ENCODE data around the gene NTN4.
"Not testable (repeated sequence)": the region's sequence is repeated elsewhere in the genome, so short reads cannot be mapped to it uniquely, and the experiment has no call there.

The NTN4 gene

DNA sequence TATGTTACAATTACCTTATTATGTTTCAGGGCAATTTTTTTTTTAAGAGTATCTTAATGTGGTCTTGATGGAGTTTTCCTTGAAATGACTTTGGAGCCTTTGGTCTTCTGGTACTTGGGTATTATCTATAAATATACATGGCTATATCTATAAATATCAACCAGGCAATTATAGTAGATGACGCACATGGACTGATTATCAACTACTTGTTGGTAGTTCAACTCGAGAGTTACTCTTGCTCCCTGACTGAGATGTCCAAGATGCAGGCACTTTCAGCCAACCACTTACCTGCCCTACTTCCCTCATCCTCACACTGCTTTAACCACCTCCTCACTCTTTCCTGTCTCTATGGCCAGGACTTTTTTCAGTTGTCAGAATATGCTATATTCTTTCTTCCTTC lies 85.4 kb downstream of the NTN4 start:
- no peak for DNase-seq

DNA sequence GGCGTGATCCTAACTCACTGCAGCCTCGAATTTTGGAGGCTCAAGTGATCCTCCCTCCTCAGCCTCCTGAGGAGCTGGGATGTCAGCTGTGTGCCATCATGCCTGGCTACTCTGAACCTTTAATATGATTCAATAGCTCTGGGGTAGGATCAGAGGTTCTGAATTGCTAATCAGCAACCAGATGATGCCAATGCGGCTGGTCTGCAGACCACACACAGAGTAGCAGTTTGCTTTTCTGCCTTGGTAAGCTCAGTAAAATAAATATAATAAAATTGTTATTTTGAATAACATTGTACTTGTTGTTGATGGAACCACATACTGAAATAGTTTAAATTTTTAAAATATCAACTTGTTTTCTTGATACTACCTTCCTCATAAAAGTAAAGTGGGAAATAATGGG lies 86.6 kb downstream of the NTN4 start:
- DNase-seq: no peak

DNA sequence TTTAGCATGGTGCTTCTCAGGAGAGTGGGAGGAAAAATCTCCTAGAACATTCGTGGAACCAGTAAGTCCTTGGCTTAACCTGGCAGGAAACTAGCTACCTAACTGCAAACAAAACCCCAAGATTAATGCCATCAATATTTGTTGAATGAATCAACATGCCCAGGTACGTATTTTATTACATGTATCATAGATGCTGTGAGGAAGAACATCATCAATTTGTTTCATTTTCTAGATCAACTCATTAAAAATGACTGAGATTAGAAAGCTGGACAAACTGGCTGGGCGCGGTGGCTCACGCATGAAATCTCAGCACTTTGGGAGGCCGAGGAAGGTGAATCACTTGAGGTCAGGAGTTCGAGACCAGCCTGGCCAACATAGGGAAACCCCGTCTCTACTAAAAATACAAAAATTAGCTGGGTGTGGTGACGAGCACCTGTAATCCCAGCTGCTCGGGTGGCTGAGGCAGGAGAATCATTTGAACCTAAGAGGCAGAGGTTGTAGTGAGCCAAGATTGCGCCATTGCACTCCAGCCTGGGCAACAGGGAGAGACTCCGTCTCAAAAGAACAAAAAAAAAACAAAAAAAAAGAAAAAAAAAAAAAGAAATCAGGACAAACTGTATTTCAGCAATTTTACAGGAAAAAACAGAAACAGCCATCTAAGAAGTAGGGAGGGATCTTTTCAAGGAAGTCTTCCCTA lies 88.7 kb downstream of the NTN4 start:
- no peak for DNase-seq

DNA sequence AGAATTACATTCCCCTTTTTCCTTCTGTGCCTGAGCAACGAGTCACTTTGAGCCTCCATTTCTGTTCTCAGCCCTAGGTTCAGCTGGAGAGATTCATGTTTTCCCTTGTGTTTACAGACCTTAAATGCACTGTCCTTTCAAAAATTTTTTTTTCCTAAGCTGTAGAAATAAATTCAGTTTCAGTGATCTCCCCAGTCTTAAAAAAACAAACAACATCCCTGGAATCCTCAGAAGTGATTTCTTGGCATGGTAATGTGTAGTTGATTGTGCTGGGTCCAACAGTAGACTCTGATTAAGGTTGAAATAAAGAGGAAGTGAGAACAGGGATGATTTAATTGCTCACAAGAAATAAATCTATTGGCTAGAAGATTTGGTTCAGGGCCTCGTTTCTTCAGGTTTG lies 89.3 kb downstream of the NTN4 start:
- no peak for DNase-seq

DNA sequence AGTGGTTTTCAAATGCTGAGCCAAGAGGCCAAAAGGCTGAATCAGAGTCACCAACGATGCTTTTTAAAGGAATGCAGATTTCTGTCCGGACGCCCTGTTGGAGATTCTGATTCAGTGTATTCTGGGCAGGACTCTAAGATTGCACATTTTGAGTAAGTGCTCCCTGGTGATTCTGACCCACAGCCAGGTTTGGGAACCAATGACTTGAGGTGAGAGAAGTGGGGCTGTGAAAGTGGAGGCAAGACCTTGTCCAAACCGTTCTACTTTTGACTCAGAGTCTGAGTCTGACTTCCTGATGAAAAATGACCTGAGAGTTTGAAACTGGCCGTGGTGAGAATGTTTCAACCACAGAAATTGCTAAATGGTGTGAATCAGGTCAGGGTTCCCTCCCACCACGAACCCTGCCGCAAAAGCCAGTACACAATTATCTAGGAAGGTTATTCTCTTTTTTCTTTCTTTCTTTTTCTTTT lies 90.2 kb downstream of the NTN4 start:
- DNase-seq: no peak

DNA sequence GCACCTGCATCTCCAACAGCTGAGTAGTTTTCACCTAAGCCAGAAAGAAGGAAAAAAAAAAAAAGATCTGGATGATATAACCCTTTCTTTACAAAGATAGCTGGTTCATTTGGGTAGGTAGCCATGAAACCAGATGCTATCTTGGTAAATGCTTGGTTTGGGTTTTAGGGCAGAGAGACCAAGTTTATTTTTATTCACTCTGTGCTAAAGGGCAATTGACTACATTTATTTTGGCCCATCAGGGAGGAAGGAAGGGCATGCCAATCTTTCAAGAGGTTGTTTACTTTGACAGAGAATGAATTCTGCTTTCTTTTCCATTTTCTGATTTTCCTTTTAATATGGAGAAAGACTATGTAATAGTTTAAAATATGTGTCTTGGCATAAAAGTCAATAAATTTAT lies 91.0 kb downstream of the NTN4 start:
- DNase-seq: no peak

DNA sequence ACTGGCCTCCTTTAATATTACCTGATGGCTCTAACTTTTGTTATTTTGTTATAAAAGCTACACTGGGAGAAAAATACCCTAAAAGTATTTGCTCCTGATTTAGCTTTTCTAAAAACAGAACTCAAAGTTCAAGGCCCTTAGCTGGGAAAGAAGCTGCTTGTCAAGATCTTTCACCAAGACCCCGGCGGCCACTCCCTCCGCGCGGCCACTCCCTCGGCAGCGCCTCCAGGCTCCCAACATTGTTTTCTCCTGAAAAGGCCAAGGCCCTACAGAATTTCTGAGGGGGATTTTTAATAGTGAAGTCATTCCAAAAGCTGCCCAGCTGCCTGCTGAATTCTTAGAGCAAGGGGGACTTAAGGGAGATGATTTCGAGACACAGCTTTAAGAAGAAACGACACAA lies 96.4 kb downstream of the NTN4 start:
- no peak for DNase-seq

DNA sequence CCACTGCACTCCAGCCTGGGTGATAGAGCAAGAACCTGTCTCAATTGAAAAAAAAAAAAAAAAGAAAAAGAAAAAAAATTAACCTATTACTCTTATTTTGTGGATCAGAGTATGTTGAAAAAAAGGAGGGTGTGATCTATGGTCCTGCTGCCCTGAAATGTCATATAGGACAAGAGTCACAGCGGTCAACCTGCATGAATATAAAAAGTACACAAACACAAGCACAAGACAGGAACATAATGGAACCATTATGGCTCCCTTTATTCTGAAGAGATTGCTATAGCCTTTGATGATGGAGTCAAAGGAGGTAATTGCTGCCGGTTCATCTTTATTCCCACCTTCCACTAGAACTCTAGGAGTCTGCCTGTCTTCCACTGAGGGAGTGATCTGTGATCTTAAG lies 96.9 kb downstream of the NTN4 start:
- DNase-seq: no peak

DNA sequence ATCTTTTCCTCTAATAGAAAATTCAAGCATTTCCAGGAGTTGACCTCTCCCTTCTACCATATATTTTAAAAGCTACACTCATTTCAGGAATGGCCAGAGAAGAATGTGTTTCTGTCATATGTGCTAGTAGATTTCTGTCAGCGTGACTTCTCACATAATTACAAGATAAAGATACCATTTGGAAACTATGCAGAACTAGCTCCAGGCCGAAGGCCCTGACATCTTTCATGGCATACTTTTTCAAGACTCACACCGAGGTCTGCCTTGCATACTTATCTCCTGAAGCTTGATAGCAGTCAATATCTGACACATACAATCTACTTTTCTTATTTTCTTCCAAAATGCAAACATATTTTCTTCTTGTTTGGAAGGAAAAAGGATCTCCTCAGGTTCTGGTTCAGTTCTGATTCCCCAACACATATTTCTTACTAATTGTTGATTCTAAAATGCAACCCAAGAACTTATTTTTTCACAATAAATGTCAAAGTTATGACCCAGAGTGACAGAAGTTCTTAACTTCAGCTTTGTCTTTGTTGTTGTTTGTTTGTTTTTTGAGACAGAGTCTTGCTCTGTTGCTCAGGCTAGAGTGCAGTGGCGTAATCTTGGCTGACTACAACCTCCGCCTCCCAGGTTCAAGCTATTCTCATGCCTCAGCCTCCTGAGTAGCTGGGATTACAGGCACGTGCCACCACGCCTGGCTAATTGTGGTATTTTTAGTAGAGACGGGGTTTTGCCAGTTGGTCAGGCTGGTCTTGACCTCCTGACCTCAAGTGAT lies 99.5 kb downstream of the NTN4 start:
- DNase-seq: no peak

DNA sequence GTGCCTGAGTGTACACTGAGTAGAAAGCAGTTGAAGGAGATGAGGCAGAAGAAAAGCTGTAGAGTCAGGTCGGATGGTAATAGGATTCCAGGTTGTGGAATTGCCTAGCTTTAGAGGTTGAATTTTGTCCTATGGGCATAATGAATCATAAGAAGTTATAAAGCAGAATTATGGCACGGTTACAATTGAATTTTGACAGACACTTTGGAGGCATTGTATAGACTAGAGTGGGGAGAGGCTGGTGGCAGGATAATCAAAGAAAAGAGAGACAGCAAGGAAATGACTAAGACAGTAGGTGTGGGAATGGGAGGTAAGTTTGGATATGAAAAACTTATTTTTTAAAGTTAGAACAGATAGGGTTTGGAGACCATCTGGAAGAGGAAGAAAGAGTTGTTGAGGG lies 102.6 kb downstream of the NTN4 start:
- no peak for DNase-seq

DNA sequence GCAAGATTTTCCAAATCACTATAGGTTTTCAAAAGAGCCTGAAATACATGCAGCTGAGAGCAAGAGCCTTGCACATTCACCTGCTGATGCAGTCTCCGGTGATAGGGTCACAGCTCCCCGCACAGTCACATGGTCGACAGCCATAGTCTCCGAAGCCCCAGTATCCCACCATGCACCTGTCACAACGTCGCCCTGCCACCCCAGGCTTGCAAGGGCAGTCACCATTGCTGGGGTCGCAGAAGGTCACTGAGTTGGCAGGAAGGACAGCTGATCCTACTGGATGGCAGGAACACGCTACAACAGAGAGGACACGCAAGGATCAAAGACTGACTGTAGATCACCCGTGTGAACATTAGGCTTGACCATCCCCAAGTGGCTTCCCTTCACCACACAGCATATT lies 107.1 kb downstream of the NTN4 start:
- DNase-seq: no peak

DNA sequence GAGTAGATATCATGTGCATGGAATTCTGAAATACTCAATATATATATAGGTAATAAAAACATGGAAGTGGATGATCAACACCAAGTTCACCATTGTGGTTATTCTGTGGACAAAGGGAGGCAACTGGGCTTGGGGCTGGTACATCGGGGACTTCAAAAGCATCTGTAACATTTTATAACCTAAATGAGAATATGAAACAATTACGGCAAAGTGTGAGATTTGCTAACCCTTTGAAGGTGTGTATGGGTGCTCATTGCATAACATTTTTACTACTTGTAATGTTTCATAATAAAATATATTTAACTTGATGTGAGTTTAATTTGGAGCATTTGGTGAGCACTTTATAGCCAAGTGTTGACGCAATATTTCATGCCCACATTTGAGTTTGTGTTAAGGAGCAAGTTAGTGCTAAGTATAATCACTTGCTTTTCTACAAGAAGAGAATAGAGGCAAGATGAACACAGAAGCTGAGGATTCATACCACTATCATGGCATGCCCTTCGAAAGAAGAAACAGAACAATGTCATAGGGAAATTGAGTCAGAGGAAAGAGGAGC lies 109.3 kb downstream of the NTN4 start:
- no peak for DNase-seq

DNA sequence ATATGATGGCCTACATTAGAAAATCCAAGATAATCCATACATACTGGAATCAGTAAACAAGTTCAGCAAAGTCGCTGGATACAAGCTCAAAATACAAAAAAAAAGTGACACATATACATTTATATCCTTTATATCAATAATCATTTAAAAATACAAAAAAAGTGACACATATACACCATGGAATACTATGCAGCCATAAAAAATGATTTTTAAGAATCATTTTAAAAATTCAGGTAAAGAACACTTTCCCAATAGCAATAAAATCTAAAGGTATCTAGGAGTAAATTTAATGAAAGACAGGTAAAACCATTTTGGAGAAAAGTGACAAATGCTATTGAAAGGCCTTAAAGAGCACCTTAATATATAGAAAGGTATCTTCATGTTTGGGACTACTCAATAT lies 111.9 kb downstream of the NTN4 start:
- no peak for DNase-seq

DNA sequence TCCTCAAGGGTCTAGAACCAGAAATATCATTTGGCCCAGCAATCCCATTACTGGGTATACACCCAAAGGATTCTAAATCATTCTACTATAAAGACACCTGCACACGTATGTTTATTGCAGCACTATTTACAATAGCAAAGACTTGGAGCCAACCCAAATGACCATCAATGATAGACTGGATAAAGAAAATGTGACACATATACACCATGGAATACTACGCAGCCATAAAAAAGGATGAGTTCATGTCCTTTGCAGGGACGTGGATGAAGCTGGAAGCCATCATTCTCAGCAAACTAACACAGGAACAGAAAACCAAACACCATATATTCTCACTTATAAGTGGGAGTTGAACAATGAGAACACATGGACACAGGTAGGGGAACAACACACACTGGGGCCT lies 112.8 kb downstream of the NTN4 start:
- not testable (repeated sequence) for DNase-seq

DNA sequence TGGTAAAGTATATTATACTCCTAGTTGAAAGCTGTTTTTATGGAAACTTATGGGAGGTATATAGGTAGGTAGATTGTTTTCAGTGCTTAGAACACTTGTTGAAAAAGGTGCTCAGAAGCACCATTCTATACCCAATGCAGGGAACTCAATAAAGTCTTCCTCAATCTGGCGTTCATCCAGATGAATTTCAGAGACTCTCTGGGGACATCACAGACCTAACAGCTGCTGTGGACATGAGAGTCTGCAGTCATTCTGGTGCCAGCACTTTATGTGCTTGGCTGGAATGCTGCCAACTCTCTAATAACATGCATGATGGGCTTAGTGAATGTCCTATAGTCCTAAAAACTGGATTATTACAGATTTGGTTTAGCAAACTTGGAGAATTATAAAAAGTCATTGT lies 115.9 kb downstream of the NTN4 start:
- DNase-seq: no peak

DNA sequence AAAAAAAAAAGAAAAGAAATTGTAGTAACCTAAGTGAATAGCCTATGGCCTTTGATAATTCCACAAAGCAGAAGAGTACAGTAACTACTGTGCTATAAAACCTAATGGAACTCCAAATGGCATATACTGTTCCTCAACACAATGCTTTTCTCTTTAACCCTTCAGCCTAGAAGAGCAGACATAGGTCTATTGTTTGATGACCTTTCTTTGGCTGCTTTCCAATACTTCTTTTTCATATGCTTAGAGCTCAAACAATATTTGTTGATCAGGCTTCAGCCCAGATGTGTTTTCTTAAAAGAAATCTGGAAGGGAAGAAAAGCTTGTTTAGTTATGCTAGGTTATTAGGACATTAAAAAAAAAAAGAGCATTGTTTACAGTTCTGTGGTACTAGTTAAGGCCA lies 116.4 kb downstream of the NTN4 start:
- DNase-seq: no peak

DNA sequence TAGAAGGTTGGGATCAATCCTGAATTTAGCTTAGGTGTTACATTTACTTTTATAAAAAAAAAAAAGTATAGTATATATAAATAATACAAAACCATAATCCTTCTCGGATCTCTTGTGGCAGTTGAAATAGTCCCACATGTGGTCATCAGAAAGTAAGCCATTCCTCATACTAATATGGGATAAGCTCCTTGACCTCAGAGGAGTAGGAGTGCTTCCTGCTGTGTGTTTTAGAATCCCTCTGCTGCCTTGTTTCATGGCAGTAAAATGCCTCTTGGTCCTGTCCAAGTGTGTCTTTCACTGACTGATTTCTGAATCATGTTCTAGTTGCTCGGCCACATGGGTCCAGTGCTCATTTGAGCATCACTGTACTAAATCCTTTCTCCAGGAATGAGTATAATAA lies 117.0 kb downstream of the NTN4 start:
- no peak for DNase-seq

DNA sequence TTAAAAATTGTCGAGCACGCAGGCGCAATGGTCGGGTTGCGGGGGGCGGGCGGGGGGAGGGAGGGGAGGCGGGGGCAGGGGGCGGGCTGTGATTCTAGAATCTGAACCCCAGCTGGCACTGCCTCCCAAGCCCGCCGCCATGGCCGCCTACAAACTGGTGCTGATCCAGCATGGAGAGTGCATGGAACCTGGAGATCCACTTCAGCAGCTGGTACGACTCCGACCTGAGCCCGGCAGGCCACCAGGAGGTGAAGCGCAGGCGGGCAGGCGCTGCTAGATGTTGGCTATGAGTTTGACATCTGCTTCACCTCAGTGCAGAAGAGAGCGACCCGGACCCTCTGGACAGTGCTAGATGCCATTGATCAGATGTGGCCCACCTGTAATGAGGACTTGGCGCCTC lies 118.4 kb downstream of the NTN4 start:
- DNase-seq: no peak

DNA sequence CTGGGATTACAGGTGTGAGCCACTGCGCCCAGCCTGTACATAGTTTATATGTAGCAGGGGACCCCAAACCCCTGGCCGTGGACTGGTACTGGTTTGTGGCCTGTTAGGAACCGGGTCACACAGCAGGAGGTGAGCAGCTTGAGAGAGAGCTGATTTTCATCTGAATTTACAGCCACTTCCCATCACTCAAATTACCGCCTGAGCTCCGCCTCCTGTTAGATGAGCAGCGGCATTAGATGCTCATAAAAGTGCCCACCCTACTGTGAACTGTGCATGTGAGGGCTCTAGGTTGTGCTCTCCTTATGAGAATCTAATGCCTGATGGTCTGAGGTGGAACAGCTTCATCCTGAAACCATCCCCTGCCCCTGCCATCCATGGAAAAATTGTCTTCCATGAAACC lies 119.3 kb downstream of the NTN4 start:
- no peak for DNase-seq

DNA sequence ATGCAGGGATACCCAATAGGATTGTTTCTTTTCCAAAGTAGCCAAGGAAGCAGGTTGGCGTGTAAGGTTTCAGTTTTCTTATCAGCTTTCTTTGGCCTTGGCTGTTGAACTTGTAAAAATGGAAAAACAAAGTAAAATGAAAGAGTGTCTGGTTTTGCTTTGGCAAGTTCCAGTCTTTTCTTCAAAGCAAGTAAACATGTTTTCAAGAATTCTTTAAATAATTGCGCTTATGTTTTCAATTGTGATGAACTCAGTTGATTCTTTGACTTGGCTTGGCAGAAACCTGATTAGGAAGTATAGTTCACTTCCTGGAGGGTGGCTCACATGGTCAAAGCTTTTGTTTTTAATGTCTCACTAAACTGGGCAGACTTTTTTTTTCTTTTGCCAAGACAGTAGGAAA lies 127.0 kb downstream of the NTN4 start:
- no peak for DNase-seq

DNA sequence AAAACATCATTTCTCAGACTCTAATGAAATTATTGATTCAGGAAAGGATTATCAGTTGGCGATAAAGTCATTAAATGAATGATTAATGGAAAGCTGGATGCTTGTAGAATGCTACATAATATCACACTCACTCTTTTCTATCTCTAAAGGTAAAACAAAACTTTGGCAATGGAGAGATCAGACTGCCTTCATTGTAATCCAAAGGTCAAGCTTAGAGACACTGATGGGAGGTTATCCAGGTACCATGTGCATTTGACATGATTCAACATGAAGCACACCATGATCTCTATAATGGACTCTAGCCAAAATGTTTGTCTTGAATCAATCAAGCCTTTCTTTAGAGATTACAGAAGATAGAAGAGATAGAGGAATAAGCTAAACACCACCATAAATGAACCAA lies 129.2 kb downstream of the NTN4 start:
- no peak for DNase-seq

DNA sequence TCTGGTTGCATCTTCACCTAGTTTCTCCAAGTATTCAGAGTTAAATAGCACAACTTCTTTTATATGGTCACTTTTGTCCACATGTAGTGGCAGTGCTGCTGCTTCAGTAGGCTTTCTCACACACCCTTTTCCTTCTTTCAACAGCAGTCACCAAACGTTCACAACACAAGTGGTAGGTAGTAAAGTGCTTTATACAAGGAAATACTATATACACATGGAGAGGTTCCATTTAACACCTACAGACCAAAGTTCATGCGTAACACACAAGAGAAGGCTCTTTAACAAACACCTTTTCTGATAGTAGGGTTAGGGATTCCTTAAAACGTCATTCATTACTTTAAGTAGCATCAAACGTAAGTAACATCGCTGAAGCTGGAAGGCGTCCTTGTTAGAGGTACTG lies 132.2 kb downstream of the NTN4 start:
- no peak for DNase-seq

DNA sequence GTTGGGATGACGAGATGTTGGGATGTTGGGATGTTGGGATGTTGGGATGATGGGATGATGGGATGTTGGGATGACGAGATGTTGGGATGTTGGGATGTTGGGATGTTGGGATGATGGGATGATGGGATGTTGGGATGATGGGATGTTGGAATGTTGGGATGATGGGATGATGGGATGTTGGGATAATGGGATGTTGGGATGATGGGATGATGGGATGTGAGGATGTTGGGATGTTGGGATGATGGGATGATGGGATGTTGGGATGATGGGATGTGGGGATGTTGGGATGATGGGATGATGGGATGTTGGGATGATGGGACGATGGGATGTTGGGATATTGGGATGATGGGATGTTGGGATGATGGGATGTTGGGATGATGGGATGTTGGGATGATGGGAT lies 135.9 kb downstream of the NTN4 start:
- not testable (repeated sequence) for DNase-seq

DNA sequence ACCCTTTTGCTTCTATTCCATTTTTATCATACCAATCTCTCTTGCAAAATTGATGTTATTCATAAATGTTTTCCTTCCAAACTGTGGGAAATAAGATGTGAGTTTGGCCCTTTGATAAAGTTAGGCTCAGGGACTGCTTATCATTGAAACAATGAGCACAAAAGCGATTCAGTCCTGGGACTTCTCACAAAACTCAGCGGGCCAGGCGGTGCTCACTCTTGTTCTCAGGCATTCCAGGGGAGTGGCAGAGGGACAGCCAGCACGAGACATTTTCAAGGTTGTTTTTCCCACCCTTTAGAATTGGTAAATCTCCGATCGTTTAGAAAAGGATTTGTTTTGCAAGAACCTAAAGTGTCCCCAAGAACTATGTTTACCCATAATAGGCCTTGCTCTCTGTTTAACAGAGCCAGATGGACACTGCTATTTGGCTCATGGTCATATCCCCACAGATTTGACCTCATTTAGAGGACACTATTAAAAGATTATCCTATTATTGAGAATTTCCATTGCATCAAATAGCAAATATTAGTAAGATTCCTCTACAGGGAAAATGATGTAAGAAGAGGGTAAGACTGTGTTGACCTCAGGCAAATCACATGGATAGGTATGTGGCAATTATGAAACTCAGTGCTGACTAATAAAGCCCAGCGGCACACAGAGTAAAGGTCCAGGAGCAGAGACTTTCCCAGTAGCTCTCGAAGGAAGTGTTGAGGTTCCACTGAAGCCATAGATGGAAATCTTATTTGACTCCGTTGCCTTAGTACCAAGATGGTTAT lies 136.6 kb downstream of the NTN4 start:
- DNase-seq: no peak
